GM21529 (cell line): ENCODE measurements around the gene BYSL.

ENCODE experiments used
- ATAC-seq: cut with Tn5 transposase; IDR thresholded peaks from one replicate; pipeline ENCODE4 v1.9.1; 2021; ENCODE audit not compliant: unreplicated experiment

The BYSL gene

DNA sequence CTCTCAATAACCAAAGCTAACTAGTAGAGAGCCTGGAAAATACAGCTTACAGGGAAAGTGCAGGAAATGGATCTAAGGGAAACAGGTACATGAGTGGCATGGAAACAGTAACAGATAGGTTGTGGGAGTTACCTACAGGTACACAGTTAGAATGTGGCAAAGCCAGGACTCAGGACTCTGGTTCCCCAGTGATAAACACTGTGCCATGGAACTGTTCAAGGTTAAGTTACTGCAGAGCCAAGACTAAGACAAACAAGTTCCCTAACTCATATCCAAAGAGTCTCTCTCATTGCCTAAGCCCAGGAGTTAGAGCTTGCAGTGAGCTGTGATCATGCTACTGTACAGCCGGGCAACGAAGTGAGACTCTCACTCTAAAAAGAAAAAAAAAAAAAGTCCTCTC lies 7.0 kb upstream of the BYSL start:
- ATAC-seq, result no peak

DNA sequence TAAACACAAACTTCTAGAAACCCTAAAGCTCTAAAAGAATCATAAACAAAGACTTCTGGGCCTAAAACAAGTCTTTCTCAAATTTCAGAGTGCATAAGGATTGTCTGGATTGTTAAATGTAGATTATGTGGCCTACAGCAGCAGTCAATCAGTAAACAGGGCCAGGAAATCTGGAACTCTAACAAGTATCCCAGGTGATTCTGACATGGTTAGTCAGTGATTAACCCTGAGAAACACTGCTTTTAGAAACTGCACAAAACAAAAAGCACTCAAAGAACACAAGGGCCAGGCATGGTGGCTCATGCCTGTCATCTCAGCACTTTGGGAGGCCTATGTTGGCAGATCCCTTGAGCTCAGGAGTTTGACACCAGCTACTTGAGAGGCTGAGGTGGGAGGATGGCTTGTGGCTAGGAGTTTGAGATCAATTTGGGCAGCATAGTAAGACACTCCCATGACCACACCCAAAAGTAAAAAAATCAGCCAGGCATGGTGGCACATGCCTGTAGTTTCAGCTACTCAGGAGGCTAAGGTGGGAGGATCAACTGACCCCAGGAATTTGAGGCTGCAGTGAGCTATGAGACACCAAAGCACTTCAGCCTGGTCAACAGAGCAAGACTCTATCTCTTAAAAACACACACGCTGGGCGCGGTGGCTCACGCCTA lies 6.3 kb upstream of the BYSL start:
- ATAC-seq, result no peak

DNA sequence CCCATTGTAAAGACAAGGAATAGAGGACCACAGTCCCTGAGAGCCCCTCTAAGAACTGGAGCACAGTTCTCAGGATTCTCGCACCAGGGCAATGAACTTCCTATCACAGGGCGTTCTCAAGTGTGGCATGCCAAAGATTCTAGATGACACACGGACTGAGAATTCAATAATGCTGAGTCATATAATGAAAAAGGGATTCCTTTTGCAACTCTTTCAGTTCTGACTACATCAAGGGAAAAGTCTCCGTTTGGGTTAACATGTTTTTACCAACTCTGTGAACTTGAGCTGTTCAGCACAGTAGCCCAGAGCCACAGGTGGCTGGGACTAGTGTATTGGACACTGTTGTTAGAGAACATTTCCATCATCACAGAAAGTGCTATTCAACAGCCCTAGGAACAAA lies 3.8 kb upstream of the BYSL start:
- no peak for ATAC-seq

DNA sequence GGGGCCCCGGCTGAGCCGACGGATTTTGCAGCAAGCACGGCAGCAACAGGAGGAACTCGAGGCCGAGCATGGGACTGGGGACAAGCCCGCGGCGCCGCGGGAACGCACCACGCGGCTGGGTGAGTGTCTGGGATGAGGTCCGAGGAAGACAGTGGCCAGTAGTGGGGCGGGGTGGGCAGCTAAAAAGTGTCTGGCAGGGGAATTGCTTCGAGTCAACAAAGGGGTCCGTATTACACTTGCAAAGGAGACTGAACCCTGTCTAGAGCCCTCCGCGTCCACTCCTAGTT lies 356 bp downstream of the BYSL start:
- ATAC-seq, result no peak

DNA sequence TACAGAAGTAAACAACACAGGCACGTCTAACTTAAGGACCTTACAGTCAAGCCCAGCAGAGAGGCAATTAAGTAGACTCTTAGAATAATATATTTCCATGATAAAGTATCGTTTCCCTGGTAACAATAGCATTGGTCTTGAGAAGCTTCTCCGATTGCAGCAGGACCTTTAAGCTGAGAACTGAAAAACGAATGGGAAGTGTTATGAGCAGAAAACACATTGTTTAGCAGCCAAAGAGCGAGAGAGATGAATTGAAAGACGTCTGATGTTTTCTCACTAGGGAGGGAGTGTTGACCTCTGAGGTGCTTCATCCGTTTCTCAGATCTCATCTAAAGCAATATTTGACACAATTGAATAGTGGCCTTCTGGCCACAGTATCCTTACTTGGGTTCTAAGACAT lies 855 bp downstream of the BYSL start:
- no peak for ATAC-seq

DNA sequence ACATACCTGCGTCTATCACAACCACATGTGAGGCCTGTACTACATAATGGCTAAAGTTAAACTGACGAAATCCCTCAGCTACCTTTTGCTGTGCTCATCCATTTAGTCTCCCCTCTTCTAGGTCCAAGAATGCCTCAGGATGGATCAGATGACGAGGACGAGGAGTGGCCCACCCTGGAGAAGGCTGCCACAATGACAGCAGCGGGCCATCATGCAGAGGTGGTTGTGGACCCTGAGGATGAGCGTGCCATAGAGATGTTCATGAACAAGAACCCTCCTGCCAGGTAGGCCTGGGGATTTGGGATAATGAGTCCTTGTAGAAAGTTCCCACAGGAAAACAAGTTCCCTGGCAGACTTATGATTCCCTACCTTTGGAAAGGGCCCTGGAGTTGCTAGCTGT lies 6.0 kb downstream of the BYSL start:
- ATAC-seq, result no peak

DNA sequence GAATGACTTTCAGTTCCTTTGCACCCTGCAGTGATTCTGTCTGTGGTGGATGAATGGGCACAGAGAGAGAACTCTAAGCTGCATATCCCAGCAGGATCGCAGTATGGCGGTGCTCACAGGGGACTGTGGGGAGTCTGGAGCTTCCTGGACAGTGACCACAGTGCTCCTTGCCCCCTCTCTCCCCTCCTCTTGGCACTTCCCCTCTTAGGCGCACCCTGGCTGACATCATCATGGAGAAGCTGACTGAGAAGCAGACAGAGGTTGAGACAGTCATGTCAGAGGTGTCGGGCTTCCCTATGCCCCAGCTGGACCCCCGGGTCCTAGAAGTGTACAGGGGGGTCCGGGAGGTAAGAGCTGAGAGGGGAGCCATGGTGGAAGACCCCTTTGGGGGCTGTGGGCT lies 8.6 kb downstream of the BYSL start:
- no peak for ATAC-seq

DNA sequence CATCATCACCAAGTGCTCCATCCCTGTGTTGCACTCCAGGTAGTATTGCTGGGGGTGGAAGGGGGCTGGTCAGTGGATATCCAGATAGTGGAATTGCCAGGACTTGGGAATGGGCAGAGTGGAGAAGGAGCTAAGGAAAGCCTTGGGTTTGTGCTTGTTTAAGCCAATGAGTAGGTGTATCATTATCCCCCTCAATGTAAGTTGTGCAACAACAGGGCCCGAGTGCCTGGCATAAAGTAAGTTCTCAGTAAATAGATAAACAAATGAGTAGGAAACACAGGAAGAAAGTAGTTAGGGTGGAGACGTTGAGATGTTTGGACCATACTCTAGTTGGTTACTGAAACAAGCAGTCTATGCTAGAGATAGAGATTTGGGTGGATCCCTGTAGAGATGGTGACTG lies 10.5 kb downstream of the BYSL start:
- no peak for ATAC-seq

DNA sequence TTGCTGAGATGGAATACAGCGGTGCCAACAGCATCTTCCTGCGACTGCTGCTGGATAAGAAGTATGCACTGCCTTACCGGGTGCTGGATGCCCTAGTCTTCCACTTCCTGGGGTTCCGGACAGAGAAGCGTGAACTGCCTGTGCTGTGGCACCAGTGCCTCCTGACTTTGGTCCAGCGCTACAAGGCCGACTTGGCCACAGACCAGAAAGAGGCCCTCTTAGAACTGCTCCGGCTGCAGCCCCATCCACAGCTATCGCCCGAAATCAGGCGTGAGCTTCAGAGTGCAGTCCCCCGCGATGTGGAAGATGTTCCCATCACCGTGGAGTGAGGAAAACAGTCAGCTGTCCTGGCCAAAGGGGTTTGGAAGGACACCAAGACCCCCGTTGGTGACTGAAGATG lies 11.1 kb downstream of the BYSL start:
- ATAC-seq, result no peak

DNA sequence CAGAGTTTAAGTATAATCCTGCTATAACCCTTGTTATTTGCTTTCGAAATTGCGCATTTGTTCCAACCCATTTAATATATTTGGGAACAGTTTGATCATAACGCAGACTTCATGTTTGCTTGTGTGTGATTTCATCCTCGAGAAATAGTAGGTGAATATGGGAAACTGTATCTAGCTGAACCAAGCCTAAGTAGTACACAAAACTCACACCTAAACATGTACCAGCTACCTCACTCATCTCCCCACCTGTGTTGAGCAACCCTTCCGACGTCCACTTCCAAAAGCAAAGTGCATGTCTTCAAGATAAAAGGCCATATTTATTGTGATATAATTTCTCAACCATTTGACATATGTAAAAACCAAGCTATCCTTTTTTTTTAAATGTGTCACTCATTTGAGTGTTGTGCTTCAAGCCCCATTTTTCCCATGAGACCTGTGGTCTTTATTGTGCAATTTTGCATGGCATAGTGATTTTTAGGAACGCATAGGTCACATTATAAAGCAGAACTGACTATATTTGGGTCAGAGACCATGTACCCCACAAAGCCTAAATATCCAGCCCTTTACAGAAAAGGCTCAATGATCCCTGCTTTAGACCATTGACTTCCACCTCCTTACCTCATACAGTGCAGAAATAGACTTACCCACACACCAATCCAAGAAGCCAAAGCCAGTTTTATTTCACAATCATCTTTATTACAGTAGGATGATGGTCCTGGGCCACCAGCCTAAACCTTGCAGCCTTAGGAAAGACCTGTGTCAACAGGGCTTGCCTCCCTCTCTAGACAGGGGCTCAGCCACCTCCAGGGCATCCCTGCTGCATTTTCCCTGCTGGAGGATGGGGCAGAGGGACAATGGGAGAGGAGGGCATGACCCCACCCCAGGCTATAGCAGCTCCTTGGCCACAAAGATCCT lies 13.2 kb downstream of the BYSL start:
- no peak for ATAC-seq

DNA sequence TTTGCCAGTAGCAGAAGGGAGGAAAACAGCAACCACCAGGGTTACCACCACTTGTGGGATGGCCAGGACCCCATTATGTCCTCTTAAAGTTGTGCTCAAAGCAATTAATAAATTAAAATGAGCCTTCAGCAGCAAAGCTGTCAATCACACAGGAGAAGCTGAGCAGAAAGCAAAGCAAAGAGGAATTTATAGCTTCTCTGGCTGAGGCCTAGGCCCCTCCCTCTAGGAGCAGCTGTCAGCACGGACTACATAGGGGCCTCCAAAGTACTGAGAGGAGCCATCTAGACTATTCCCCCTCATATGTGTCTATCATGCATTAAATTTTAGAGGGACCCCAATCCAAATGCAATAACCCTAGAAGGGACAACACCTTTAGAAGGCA lies 13.9 kb downstream of the BYSL start:
- no peak for ATAC-seq

DNA sequence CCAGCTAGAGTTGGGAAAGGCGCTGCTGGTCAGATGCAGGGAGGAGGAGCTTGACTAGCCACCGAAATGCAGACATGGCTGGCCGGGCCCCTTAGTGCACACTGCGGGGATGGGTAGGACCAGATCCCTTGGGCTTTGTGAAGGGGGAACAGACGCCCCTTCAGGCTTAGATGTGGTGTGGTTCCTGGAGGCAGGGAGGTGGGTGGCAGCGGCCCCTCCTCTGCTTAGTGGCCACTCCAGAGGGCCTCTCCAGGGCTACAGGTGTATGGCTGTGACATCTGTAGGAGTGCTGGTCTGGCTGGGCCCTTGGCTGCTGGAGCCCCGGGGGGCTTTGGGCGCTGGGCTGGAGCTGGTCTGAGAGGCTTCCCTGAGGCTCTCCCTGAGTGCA lies 14.4 kb downstream of the BYSL start:
- no peak for ATAC-seq

DNA sequence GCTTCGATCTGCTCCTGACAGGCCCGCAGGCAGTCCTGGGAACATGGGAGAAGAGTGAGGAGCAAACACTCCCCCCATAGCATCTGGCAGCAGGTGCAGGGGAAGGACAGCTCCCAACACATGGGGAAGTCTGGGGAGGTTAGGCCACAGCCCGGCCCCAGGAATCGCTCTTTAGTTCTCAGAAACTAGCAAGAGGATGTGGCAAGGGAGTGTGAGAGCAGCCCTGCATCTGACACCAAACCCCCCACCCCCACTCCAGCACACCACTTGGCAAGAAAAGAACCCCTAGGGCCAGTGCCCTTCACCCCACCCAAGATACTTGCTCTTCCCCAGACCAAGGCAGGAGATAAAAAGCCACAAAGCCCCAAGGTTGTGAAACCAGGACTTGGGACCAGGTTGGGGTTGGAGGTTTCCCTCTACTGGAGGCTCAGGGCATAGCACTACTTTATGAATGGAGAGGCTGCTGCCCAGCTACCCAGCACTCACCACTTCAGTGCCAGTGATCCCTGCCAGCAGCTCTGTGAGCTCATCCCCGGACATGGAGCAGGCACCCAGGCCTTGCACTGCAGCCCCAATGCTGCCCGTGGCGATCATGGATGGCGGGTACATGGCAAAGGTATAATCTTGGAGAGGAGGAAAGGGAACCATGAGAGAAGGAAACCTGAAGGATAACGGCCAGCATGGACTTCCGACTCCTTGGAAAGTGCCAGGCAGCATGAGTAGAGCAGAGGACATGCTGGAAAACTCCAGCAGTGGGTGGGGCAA lies 15.0 kb downstream of the BYSL start:
- no peak for ATAC-seq

DNA sequence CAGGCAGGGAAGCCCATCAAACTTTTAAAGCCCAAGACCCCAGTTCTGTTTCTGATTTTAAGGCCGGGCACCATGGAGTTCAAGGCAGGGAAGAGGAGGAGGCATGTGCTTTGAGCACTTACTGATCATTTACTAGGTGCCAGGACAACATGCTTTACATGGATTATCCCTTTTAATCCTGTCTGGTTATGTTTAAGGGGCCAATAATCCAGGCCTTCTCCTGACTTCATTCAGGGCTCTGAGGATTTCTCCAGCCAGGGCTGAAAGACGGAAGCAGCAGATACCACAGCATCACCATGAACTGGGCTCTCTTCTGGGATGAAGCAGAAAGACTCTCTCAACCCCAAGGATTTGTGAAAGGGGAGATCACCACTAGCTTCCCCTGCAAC lies 16.2 kb downstream of the BYSL start:
- no peak for ATAC-seq

DNA sequence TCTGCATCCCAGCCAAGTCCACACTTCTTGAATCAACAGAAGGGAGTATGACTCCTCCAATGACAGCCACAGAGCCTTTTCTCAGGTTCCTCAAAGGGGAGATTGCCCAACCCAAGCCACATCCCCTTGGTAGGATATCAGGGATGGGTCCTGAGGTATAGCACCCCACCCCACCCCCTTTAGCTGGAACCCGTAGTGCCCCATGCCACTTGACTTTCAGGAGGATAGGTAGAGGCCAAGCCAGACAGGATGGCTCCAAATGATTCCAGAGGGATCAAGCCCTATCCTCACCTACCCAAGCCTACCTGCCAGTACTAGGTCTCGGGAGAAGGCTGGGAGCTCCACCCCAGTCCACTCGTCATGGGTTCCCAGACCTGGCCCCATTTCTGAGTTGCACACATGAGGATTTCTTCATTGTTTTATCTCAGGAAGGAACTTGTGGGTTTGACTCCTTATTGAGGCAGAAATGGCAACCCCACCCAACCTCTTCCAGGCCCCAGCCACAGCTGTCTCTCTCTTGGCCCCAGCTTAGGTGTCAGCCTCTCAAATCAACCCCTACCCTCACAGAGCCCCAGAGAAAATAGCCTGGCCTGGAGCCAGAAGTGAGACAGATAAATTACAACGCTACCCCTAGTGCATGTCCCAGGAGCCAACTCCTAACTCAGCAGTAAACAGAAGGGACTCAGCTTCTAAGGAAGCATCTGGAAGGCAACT lies 16.7 kb downstream of the BYSL start:
- ATAC-seq, result no peak

DNA sequence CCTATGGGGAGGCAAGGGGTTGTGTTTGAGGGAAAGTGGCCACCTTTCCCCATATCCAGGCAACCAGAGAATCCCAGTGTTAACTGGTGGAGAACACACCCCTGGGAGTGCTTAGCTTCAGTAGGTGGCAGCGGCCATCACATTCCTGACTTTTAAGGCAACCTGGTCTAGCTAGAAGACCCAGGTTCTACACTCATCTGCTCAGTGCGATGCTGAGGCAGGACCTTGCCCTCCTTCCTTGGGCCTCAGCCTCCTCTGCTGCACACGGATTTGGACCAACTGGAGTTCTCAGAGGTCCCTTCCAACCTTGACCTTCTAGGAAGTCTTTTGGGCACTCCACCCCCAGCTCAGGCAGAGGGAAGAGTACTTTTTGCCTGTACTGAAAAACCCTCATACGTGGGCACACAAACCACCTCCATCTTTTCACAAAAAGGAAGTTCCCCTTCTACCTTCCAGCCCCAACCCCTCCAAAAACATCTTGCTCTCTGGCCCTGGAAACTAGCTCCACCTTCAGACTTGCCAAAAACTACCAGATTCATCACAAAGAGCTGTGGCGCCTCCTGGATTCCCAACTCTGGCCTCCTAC lies 17.4 kb downstream of the BYSL start:
- no peak for ATAC-seq

DNA sequence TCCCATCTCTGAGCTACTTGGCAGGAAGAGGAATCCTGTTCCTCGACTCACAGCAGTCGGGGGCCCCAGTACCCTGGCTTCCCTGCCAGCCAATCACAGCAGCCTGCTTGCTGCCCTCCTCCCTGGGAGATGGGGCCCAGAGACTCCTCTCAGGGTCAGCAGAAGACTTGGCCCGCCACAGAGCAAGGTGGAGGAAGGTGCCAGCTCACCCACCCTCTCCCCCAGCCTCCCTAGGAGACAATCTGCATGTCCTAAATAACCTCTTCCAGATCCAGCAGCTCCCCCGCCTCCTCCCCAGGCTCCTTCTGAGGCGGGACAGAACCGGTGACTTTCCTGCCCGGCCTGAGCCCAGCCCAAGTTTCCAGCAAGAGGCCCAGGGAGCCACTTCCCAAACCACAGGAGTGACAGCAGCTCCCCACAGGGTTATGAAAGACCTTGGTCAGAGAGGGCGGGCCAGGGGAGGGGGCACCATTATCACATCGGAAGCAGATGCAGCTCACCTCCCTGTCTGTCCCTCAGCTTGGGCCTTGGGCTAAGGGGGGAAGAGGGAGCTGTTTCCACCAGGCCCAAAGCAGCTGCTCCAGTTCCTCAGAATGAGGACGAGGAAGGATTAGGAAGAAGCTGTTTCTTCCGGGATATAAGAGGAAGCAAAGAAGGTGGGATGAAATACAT lies 18.0 kb downstream of the BYSL start:
- ATAC-seq, result no peak

DNA sequence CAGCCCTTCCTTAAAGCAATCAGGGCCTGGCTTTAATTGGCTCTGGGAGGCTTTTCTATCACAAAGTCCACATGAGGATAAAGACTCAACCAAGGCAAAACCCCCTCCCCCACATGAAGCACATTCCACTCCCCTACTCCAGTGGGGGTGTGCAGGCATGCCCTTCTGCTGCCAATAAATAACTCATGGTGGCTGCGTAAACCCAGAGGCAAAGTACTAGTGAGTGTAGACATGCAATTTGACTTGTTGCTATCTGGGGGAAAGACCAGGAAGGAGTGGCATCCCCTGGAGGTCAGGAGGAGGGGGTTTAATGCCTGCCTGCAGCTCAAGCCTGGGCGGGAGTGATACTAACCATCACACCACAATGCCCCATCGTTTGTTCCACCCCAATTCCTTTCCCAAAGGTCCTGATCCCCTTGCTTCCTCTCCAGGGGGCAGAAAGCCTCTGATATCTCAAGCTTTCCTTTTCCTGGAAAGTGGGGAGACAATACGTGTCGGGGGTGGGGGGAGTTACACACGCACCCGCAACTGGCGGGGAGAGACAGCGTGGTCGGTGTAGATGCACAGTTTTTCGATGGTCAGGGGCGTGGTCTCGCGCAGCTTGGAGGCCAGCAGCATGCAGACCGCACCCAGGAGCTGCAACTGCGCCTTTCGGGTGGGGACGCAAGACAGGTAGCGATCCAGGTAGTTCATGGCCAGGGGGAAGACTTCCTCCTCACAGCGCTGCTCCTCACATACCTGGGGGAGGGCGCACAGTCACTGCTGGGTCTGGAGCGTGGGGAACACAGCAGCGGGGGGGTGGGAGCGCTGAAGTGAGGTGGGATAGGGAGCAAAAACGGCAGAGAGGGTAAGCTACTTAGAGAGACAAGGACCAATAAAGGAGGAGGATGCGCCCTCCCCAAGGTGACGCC lies 18.8 kb downstream of the BYSL start:
- ATAC-seq, result no peak

DNA sequence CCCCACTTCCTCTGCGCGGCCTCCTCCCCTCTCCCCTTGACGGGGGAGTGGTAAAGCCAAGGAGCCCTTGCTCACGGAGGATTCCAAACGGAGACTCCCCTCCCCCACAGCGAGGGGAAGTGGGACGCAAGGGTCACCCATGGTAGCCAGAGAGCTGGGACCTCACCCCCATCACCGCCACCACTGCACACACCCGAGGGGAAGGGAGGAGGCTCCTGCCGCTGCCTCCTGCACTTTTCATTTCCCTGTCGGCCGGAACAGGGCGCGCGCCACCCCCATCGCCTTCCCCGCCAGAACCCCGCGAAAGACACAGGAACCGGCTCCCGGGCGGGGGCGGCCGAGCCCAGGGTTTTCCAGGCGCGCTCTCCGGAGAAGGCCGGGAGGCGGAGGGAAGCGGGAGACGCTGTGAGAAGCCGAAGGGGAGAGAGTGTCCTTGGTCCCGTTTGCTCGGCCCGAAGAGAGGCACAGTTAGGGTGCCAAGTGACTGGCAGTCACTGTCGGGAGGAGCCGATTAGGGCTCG lies 19.5 kb downstream of the BYSL start:
- ATAC-seq, result no peak
